Neural crest cell (in vitro differentiated cells): ENCODE results near the gene TTC7B. TPM values are rescaled to one million over a fixed set of nuclear protein-coding genes. Genes with fewer than 3 reads are reported as not detected.
A peak's percentile ranks its signal among the peaks of the same experiment; 100 is the strongest.
"Not testable (repeated sequence)": the region's sequence is repeated elsewhere in the genome, so short reads cannot be mapped to it uniquely, and the experiment has no call there.

Source experiments
- DNase-seq: peaks from one replicate; pipeline ENCODE4 v3.0.0; 2021; ENCODE audit warnings: low read depth, mixed read lengths, low spot score
- H3K27ac Mint-ChIP-seq: one replicate; pipeline ENCODE4 v1.8.0; 2021; ENCODE audit warnings: mild to moderate bottlenecking, mixed read lengths; ENCODE audit not compliant: unreplicated experiment
- H3K27me3 Mint-ChIP-seq: 2 replicates; pipeline ENCODE4 v1.8.0; 2021; ENCODE audit warnings: low read depth, mild to moderate bottlenecking, mixed read lengths
- H3K36me3 Mint-ChIP-seq: 2 replicates; pipeline ENCODE4 v1.8.0; 2021; ENCODE audit warnings: low read depth, mild to moderate bottlenecking, mixed read lengths
- H3K4me1 Mint-ChIP-seq: 2 replicates; pipeline ENCODE4 v1.8.0; 2021; ENCODE audit warnings: mixed read lengths
- H3K4me3 Mint-ChIP-seq: one replicate; pipeline ENCODE4 v1.8.0; 2021; ENCODE audit warnings: mild to moderate bottlenecking, mixed read lengths
- H3K9me3 Mint-ChIP-seq: 2 replicates; pipeline ENCODE4 v1.8.0; 2021; ENCODE audit warnings: mixed read lengths
- CTCF ChIP-seq: fragments of 200-600 bp; sonication (generic); conservative IDR thresholded peaks from 2 replicates; pipeline ENCODE4 v1.5.0; 2021; ENCODE audit warnings: antibody characterized with exemption, mild to moderate bottlenecking
- total RNA-seq: library from RNA; stranded (reverse); gene quantifications from 2 replicates; pipeline ENCODE4 v1.2.1, GENCODE V29; 2021

TTC7B gene
- total RNA-seq, 1 donor from 2014 or later: 56.4 TPM

GRCh38 chr14:90828642-90829487 is 12.6 kb upstream of the TTC7B start:
- H3K36me3 Mint-ChIP-seq: peaks cover 9% of the 10 kb centered on the region
- no peak overlapping the region for H3K4me3 Mint-ChIP-seq
- H3K9me3 Mint-ChIP-seq: peaks cover 4% of the 10 kb centered on the region
- H3K27ac Mint-ChIP-seq: no peak overlapping the region
- H3K27me3 Mint-ChIP-seq: peaks cover 3% of the 10 kb centered on the region
- TF ChIP-seq CTCF: no peak
- peaks cover 5% of the 10 kb centered on the region for H3K4me1 Mint-ChIP-seq
- DNase-seq: no peak

GRCh38 chr14:90827919-90828610 is 11.8 kb upstream of the TTC7B start:
- peak; percentile 85 for DNase-seq
- peaks cover 6% of the 10 kb centered on the region for H3K9me3 Mint-ChIP-seq
- peak overlapping the region; percentile 59 for H3K4me3 Mint-ChIP-seq
- H3K36me3 Mint-ChIP-seq: peaks cover 13% of the 10 kb centered on the region
- peaks cover 3% of the 10 kb centered on the region for H3K27me3 Mint-ChIP-seq
- peaks cover 5% of the 10 kb centered on the region for H3K4me1 Mint-ChIP-seq
- peak overlapping the region; percentile 84 for H3K27ac Mint-ChIP-seq
- no peak for TF ChIP-seq CTCF

GRCh38 chr14:90823542-90823941 is 7.3 kb upstream of the TTC7B start:
- DNase-seq, H3K27ac Mint-ChIP-seq, H3K4me1 Mint-ChIP-seq, H3K9me3 Mint-ChIP-seq, H3K27me3 Mint-ChIP-seq: not testable (repeated sequence)
- Mint-ChIP-seq H3K4me3 (peak overlapping the region; percentile 25), H3K36me3 (peaks cover 15% of the 10 kb centered on the region)

- TF ChIP-seq CTCF: no peak
- Mint-ChIP-seq H3K4me1 (peaks cover 3% of the 10 kb centered on the region), H3K27me3 (no peaks in the 10 kb centered on the region), H3K9me3 (peaks cover 6% of the 10 kb centered on the region), H3K4me3 (peak overlapping the region; percentile 60), H3K36me3 (peaks cover 15% of the 10 kb centered on the region), H3K27ac (no peak overlapping the region)
- no peak for DNase-seq
Measured at GRCh38 chr14:90820958-90821357, 4.7 kb upstream of the TTC7B start.

- TF ChIP-seq CTCF: no peak
- Mint-ChIP-seq H3K4me1 (peaks cover 12% of the 10 kb centered on the region), H3K27ac (no peak overlapping the region), H3K9me3 (peaks cover 6% of the 10 kb centered on the region), H3K36me3 (peaks cover 10% of the 10 kb centered on the region), H3K27me3 (no peaks in the 10 kb centered on the region), H3K4me3 (peak overlapping the region; percentile 34)
- no peak for DNase-seq
Measured at GRCh38 chr14:90819734-90820393, 3.6 kb upstream of the TTC7B start.
